ENCODE data around the gene CEP250. TPM values are rescaled to one million over a fixed set of nuclear protein-coding genes. Genes with fewer than 3 reads are reported as not detected.
A peak's percentile ranks its signal among the peaks of the same experiment; 100 is the strongest.
"Not testable (repeated sequence)": the region's sequence is repeated elsewhere in the genome, so short reads cannot be mapped to it uniquely, and the experiment has no call there.

The CEP250 gene, protein sequence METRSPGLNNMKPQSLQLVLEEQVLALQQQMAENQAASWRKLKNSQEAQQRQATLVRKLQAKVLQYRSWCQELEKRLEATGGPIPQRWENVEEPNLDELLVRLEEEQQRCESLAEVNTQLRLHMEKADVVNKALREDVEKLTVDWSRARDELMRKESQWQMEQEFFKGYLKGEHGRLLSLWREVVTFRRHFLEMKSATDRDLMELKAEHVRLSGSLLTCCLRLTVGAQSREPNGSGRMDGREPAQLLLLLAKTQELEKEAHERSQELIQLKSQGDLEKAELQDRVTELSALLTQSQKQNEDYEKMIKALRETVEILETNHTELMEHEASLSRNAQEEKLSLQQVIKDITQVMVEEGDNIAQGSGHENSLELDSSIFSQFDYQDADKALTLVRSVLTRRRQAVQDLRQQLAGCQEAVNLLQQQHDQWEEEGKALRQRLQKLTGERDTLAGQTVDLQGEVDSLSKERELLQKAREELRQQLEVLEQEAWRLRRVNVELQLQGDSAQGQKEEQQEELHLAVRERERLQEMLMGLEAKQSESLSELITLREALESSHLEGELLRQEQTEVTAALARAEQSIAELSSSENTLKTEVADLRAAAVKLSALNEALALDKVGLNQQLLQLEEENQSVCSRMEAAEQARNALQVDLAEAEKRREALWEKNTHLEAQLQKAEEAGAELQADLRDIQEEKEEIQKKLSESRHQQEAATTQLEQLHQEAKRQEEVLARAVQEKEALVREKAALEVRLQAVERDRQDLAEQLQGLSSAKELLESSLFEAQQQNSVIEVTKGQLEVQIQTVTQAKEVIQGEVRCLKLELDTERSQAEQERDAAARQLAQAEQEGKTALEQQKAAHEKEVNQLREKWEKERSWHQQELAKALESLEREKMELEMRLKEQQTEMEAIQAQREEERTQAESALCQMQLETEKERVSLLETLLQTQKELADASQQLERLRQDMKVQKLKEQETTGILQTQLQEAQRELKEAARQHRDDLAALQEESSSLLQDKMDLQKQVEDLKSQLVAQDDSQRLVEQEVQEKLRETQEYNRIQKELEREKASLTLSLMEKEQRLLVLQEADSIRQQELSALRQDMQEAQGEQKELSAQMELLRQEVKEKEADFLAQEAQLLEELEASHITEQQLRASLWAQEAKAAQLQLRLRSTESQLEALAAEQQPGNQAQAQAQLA (N-terminal part only)
- total RNA-seq, result 30.9 TPM

GRCh38 chr20:35454881-35455609 is at the start of gene CEP250:
TSS of gene CEP250 (plus strand) at chr20:35455598. CDS start at chr20:35462368, 6,770 bp downstream.
- DNase-seq (ENCODE audit: low spot score), result peak; percentile 93

GRCh38 chr20:35405775-35406174 is 49.6 kb upstream of the CEP250 start:
- DNase-seq (ENCODE audit: low spot score), result no peak

DNA sequence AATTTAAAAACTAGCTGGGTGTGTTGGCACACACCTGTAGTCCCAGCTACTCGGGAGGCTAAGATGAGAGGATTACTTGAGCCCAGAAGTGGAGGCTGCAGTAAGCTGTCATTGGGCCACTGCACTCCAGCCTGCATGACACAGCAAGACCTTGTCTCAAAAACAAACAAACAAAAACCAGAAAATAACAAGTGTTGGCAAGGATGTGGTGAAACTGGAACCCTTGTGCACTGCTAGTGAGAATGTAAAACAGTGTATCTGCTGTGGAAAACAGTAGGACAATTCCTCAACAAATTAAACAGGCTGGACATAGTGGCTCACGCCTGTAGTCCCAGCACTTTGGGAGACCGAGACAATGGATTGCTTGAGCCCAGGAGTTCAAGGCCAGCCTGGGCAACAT is 47.1 kb upstream of the CEP250 start:
- DNase-seq (ENCODE audit: low spot score), result no peak

DNA sequence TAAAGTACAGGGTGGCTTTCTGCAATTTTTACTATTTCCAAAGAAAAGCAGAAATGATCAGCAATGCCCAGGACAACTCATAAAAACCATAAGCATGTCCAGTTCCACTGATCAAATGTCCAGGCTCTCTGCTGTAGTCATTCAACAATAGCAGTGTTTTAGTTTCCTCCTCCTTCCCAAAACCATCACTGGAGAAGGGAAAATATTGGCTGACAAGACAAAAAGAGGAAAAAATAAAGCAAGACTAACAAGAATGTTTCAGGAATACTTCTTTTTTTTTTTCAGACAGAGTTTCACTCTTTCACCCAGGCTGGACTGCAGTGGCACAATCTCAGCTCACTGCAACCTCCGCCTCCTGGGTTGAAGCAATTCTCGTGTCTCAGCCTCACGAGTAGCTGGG is 45.9 kb upstream of the CEP250 start:
- no peak for DNase-seq (ENCODE audit: low spot score)

DNA sequence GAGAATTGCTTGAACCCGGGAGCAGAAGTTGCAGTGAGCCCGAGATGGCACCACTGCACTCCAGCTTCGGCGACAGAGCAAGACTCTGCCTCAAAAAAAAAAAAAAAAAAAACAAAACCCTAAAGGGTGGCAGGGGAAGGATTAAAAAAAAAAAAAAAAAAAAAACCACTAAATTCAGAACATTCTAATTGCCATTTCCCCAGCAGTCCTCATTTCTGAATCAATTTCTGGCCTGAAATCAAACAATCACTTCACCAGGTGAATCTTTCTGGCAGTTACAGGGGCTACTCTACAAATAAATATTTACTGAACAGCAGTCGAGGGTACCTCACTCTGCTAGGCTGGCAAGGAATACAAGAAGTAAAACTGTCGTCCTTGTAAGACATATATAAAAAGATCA is 44.8 kb upstream of the CEP250 start:
- no peak for DNase-seq (ENCODE audit: low spot score)

- DNase-seq (ENCODE audit: low spot score), result no peak
These were observed 34.1 kb upstream of the CEP250 start for GRCh38 chr20:35421322-35421721.

DNA sequence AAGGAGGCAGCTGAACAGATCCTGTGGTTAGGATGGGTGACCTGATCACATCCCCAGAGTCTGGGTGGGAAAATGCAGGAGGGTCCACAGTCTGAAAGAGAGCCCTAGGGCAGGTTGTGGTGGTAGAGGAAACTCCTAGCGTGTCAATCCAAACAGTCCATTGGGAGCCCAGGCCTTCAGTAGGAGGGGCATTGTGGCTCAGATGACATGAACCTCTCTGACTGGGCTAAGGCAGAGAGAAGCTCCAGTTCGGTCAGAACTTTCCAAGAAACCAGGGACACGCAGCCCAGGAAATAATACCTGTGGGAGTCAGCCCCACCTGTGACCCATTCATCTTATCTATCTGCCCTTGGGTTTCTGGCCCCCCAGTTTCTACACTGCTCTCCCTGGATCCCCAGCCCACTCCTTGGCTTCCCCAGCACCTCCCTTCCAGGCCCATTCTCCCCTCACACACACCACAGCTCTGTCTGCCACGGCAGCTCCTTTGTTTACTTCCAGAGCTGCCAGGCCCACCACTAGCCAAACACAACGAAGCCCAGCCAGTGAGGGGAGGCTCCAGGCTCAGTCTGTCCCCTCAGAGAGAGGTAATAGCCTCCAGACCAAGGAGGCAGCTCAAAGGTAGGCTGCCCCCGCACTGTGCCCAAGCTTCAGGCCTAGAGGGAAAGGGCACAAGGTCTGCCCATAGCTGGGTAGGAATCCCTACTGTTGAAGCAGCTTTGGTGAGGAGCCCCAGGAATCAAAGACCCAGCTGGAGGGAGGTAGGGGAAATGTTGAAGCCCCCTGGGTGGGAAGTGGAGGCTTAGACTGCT is 23.6 kb upstream of the CEP250 start:
- no peak for DNase-seq (ENCODE audit: low spot score)

DNA sequence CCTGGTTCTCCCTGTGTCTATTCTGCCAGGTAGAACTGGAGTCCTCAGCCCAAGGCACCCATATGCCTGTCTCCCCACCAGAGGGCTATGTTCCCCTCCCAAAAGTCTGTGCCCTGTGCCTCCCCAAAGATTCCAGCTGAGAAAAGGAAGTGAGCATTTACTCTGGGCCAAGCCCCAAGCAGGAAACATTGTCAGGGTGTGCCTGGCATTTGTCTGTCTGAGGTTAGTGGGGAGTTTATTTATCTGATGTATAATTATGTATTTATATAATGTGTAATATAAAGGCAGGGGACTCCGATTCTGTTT is 23.0 kb upstream of the CEP250 start:
- no peak for DNase-seq (ENCODE audit: low spot score)

GRCh38 chr20:35433337-35433736 is 22.1 kb upstream of the CEP250 start:
- no peak for DNase-seq (ENCODE audit: low spot score)

DNA sequence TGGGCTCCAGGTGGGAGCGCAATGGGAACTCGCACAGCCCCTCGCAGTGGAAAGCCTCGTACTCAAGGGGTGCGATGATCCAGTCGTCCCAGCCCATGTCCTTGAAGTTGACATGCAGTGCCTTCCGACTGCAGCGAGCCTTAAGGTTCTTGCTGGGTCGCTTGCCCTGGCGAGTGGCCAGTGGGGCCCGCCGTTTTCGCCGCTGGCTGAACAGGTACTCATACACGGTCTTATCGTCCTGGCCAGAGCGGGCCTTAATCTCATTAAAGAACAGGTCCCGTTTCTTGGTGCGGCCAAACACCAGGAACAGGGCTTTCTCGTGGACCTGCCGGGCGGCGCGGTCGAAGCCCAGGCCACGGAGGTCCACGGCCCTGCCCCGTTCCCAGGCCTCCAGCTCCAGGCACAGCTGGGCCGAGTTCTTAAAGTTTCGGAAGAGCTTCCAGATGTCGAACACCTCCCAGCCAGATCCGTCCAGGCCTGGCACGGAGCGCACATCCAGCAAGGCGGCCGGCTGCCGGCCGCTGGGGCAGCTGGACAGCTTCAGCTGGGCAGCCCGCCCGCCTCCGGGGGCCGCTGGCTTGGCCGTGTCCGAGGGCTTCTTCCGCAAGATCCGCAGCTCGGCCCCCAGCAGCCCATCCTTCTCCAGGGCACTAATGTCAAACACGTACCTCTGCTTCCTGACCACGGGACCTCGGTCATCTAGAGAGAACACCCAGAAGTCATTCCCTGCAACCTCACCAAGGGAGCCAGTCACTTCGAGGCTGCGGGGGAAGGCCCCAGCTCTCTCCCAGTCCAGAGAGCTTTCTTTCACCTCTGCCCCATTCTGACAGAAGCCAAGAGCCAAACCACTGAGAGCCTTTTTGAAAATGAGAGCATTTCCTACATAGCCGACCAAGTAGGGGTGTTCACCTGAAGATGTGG is 21.1 kb upstream of the CEP250 start:
- DNase-seq (ENCODE audit: low spot score), result no peak

GRCh38 chr20:35436177-35436573 is 19.2 kb upstream of the CEP250 start:
- no peak for DNase-seq (ENCODE audit: low spot score)

DNA sequence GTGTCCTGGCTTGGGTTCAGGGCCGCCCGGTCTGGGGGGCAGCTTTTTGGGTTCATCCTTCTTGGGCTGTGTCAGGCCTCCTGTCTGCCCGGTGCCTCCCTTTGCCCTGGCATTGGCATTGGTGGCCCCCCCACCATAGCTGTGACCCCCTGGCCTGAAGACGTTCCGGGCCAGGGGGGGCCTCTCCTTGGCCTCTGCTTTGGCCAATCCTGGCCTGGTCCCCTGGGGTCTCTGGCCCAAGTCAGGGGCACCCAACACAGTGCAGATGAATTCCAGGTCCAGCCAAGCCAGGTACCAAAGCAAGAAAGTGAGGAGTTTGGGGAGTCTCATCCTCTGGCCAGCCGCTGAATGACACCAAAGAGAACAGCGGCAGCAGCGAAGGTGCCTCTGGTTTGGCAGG is 17.8 kb upstream of the CEP250 start:
- no peak for DNase-seq (ENCODE audit: low spot score)

- DNase-seq (ENCODE audit: low spot score), result no peak
These were observed 12.4 kb upstream of the CEP250 start for GRCh38 chr20:35443003-35443402.

DNA sequence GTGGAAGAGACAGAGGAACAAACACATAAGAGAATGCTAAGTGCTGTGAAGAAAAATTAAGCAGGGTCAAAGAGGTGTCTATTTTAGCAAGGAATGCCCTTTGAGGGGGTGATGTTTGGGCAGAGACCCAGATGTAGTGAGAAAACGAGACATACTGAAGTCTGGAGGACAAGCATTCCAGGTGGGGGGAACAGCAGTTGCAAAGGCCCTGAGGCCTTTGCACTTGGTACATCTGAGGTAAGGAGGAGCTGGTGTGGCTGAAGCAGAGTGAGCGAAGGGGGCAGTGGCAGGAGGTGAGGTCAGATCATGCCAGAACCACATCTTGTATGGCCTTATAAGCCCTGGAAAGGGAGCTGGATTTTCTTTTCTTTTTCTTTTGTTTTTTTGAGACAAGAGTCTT is 11.2 kb upstream of the CEP250 start:
- no peak for DNase-seq (ENCODE audit: low spot score)

DNA sequence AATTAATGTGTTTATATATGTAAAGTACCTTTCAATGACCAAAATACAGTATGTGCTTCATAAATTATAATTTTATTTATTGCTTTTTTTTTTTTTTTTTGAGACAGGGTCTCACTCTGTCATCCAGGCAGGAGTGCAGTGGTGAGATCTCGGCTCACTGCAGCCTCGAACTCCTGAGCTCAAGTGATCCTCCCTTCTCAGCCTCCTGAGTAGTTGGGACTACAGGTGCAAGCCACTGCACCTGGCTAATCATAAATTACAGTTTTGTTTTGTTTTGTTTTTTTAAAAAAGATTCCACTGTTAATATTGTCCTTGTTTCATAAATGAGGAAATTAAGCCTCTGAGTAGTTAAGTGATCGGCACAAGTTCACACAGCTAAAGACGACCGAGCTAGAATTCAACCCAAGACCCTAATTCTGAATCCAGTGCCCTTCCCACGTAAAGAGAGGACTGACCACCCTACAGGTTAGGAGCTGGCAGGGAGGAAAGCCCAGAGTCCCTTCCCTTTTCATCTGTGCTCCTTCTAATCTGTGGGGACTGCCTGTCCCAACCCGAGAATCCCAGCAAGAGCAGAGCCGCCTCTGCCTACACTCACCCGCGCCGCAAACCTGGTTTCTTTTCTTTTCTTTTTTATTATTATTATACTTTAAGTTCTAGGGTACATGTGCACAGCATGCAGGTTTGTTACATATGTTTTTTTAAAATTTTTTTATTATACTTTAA is 8.9 kb upstream of the CEP250 start:
- DNase-seq (ENCODE audit: low spot score), result no peak

GRCh38 chr20:35447082-35447789 is 8.2 kb upstream of the CEP250 start:
- peak; percentile 91 for DNase-seq (ENCODE audit: low spot score)

- no peak for DNase-seq (ENCODE audit: low spot score)
These were observed 6.5 kb upstream of the CEP250 start for GRCh38 chr20:35448788-35449373.

- DNase-seq (ENCODE audit: low spot score), result not testable (repeated sequence)
These were observed 5.5 kb upstream of the CEP250 start for GRCh38 chr20:35449855-35450254.
